ENCODE measurements around the gene NPB. TPM values are rescaled to one million over a fixed set of nuclear protein-coding genes. Genes with fewer than 3 reads are reported as not detected.

Gene NPB
- total RNA-seq, 1 donor from 2014 or later = 0.96 TPM

- Mint-ChIP-seq H3K4me1 (ENCODE audit: low read depth, unreplicated experiment) (peaks cover 7% of the 10 kb centered on the region), H3K4me3 (ENCODE audit: unreplicated experiment) (no peak overlapping the region), H3K36me3 (ENCODE audit: unreplicated experiment) (no peaks in the 10 kb centered on the region)
These were observed 36.7 kb upstream of the NPB start for GRCh38 chr17:81865358-81865732.

GRCh38 chr17:81865733-81866439, 36.2 kb upstream of the NPB start:
- Mint-ChIP-seq H3K27me3 (ENCODE audit: unreplicated experiment) (peaks cover 14% of the 10 kb centered on the region), H3K4me3 (ENCODE audit: unreplicated experiment) (no peak overlapping the region), H3K4me1 (ENCODE audit: low read depth, unreplicated experiment) (peaks cover 7% of the 10 kb centered on the region), H3K9me3 (ENCODE audit: unreplicated experiment) (peaks cover 17% of the 10 kb centered on the region), H3K27ac (ENCODE audit: unreplicated experiment) (no peak overlapping the region), H3K36me3 (ENCODE audit: unreplicated experiment) (no peaks in the 10 kb centered on the region)
- TF ChIP-seq CTCF (IDR thresholded peaks at IDR 0.05; ENCODE audit: partially characterized antibody, unreplicated experiment) = no peak
- no peak for DNase-seq

More at GRCh38 chr17:81865358-81865732, 36.7 kb upstream of the NPB start:
- no peak for DNase-seq
- H3K27me3 Mint-ChIP-seq (ENCODE audit: unreplicated experiment) = peaks cover 18% of the 10 kb centered on the region
- TF ChIP-seq CTCF (IDR thresholded peaks at IDR 0.05; ENCODE audit: partially characterized antibody, unreplicated experiment) = no peak
- peaks cover 21% of the 10 kb centered on the region for H3K9me3 Mint-ChIP-seq (ENCODE audit: unreplicated experiment)
- H3K27ac Mint-ChIP-seq (ENCODE audit: unreplicated experiment) = no peak overlapping the region

- Mint-ChIP-seq H3K27ac (ENCODE audit: unreplicated experiment) (peak overlapping the region; percentile 59), H3K4me3 (ENCODE audit: unreplicated experiment) (no peak overlapping the region), H3K4me1 (ENCODE audit: low read depth, unreplicated experiment) (peaks cover 7% of the 10 kb centered on the region), H3K27me3 (ENCODE audit: unreplicated experiment) (peaks cover 10% of the 10 kb centered on the region), H3K9me3 (ENCODE audit: unreplicated experiment) (peaks cover 14% of the 10 kb centered on the region), H3K36me3 (ENCODE audit: unreplicated experiment) (no peaks in the 10 kb centered on the region)
- DNase-seq = no peak
- no peak for TF ChIP-seq CTCF (IDR thresholded peaks at IDR 0.05; ENCODE audit: partially characterized antibody, unreplicated experiment)
These were observed 35.4 kb upstream of the NPB start for GRCh38 chr17:81866440-81867169.

GRCh38 chr17:81867170-81867990, 34.7 kb upstream of the NPB start:
- DNase-seq = no peak
- Mint-ChIP-seq H3K4me3 (ENCODE audit: unreplicated experiment) (no peak overlapping the region), H3K27me3 (ENCODE audit: unreplicated experiment) (peaks cover 8% of the 10 kb centered on the region), H3K27ac (ENCODE audit: unreplicated experiment) (peak overlapping the region; percentile 59), H3K9me3 (ENCODE audit: unreplicated experiment) (peaks cover 17% of the 10 kb centered on the region), H3K36me3 (ENCODE audit: unreplicated experiment) (no peaks in the 10 kb centered on the region), H3K4me1 (ENCODE audit: low read depth, unreplicated experiment) (peaks cover 7% of the 10 kb centered on the region)
- TF ChIP-seq CTCF (IDR thresholded peaks at IDR 0.05; ENCODE audit: partially characterized antibody, unreplicated experiment) = no peak
